Right lobe of liver (tissue), 4 donors: ENCODE data around the gene ERC2.

Experiments used
- CTCF ChIP-seq, 4 donors: fragments of 200-600 bp in 3 of 4; fragments of 450-650 bp in 1 of 4; IDR thresholded peaks; one replicate each; pipeline versions ENCODE4 v1.5.1 to v1.8.0; 2016 to 2022; ENCODE audit warnings: antibody characterized with exemption in 4 of 4, mild to moderate bottlenecking in 2 of 4
- POLR2A ChIP-seq: fragments of 450-650 bp; IDR thresholded peaks from one replicate; pipeline ENCODE4 v1.6.1; 2017; ENCODE audit warnings: antibody characterized with exemption, mild to moderate bottlenecking
- donor health status: DM: no; HTN: no; CAD: no.
- donor health status: DM: no; HTN: no; CAD: no.
- donor health status: DM: no; HTN: yes; CAD: no.

GRCh38 chr3:55698831-55699230, 769.4 kb downstream of the ERC2 start:
- TF ChIP-seq CTCF (IDR thresholded peaks at IDR 0.05): no peak
- no peak for TF ChIP-seq POLR2A
